ENCODE results near the gene EIF2AK3.

EIF2AK3 gene

DNA sequence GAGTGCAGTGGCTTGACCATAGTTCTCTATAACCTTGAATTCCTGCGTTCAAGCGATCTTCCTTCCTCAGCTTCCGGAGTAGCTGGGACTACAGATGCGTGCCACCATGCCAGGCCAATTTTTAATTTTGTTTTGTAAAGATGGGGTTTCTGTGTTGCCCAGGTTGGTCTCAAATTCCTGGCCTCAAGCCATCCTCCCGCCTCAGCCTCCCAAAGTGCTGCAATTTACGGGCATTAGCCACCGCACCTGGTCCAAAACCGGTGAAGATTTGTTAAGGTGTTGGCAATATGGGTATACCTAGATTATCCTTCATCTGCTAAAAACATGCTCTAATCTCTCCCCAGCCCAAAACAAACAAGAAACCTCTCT lies 1.3 kb upstream of the EIF2AK3 start:
- no peak for TF ChIP-seq CTCF (IDR thresholded peaks at IDR 0.05)

GRCh38 chr2:88627856-88628570 lies 749 bp upstream of the EIF2AK3 start:
- TF ChIP-seq CTCF (IDR thresholded peaks at IDR 0.05) = no peak

GRCh38 chr2:88626171-88627054 lies 851 bp downstream of the EIF2AK3 start:
- TF ChIP-seq CTCF (IDR thresholded peaks at IDR 0.05) = no peak

DNA sequence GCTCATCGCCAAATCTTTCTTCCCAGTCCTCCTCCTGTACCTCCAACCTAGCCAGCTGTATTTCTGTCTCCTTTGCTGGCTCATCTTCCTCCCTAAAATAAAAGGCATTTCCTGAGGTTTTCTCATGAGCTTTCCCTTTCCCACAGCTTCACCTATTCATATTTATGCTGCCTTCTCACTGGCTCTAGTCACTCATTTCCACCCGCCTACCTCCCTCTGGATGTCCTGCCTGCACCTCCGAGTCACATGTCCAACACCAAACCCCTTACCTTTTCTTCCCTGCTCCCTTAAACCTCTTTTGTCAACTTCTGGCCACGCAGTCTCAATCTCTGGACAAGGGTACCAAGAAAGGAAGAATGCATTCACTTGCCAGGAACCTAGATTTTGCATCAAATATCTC lies 2.8 kb downstream of the EIF2AK3 start:
- no peak for TF ChIP-seq CTCF (IDR thresholded peaks at IDR 0.05)

GRCh38 chr2:88622307-88622706 lies 5.0 kb downstream of the EIF2AK3 start:
- TF ChIP-seq CTCF (IDR thresholded peaks at IDR 0.05) = no peak

DNA sequence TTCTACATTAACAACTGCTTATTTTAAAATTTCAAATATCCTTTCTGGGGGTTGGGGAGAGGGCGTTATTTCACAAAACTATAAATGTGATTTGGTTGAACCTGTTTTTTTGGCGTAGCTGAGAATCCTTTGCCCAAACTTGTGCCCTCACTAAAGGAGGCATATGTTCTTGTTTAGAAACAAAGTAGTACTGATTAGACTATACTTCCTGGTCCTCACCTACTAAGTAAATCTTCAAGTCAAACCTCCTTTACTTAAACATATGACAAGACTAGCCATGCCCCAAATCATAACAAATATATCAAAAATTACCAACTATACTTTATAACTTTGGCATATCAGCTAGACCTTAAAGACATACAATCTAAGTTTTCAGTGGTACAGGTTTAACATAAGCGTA lies 5.8 kb downstream of the EIF2AK3 start:
- TF ChIP-seq CTCF (IDR thresholded peaks at IDR 0.05) = no peak

DNA sequence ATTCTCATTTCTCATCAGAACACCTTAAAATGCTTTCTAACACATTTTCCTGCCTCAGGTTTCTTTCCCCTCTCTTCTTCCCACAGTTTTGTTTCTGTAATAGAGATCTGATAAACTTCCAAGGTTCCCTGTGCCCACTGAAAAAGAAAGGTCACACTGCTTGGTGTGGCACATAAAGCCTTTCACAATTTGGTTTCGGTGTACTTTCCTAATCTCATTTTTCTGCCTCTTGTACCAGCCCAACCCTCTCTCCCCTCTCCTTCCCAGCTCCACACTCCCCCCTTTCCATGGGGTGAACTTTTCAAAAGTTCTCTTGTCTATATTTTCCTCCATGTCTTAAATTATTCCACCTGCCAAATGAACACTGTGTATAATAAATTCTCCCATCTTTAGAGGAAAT lies 7.2 kb downstream of the EIF2AK3 start:
- no peak for TF ChIP-seq CTCF (IDR thresholded peaks at IDR 0.05)
